Activated T-helper 17 cell treated with anti-CD3 and anti-CD28 coated beads, Interleukin-2, amount 50 U/mL, for 72 hours (primary cell): ENCODE measurements around the gene GALNT5. TPM values are rescaled to one million over a fixed set of nuclear protein-coding genes. Genes with fewer than 3 reads are reported as not detected.
A peak's percentile ranks its signal among the peaks of the same experiment; 100 is the strongest.

ENCODE experiments used
- ATAC-seq: fragments of 150-1000 bp; cut with Tn5 transposase; replicated peaks from 2 replicates; pipeline ENCODE4 v1.10.0; 2021; ENCODE audit warnings: mild to moderate bottlenecking, moderate library complexity
- H3K27ac Mint-ChIP-seq: one replicate; pipeline ENCODE4 v1.8.0; 2022; ENCODE audit warnings: mixed read lengths
- H3K27me3 Mint-ChIP-seq: one replicate; pipeline ENCODE4 v1.8.0; 2022; ENCODE audit warnings: mixed read lengths
- H3K36me3 Mint-ChIP-seq: one replicate; pipeline ENCODE4 v1.8.0; 2022; ENCODE audit warnings: low read depth, mild to moderate bottlenecking, mixed read lengths
- H3K4me1 Mint-ChIP-seq: one replicate; pipeline ENCODE4 v1.8.0; 2022; ENCODE audit warnings: mixed read lengths
- H3K4me3 Mint-ChIP-seq: one replicate; pipeline ENCODE4 v1.8.0; 2022; ENCODE audit warnings: mild to moderate bottlenecking, mixed read lengths
- H3K9me3 Mint-ChIP-seq: one replicate; pipeline ENCODE4 v1.8.0; 2022; ENCODE audit warnings: mixed read lengths
- total RNA-seq, 2 donors: library from RNA; stranded (reverse); gene quantifications; one replicate each; pipeline ENCODE4 v1.2.3, GENCODE V29; 2022

The GALNT5 gene
- total RNA-seq, 2 donors from 2014 or later, result 0.08 to 0.17 TPM

GRCh38 chr2:157236404-157236803 is 21.1 kb upstream of the GALNT5 start:
- no peaks in the 10 kb centered on the region for H3K36me3 Mint-ChIP-seq
- H3K4me3 Mint-ChIP-seq, result no peak overlapping the region
- ATAC-seq, result no peak
- no peaks in the 10 kb centered on the region for H3K9me3 Mint-ChIP-seq
- no peaks in the 10 kb centered on the region for H3K4me1 Mint-ChIP-seq
- H3K27me3 Mint-ChIP-seq, result peaks cover 7% of the 10 kb centered on the region
- no peak overlapping the region for H3K27ac Mint-ChIP-seq

- H3K4me3 Mint-ChIP-seq, result no peak overlapping the region
- H3K27me3 Mint-ChIP-seq, result peaks cover 3% of the 10 kb centered on the region
- no peaks in the 10 kb centered on the region for H3K36me3 Mint-ChIP-seq
- no peaks in the 10 kb centered on the region for H3K9me3 Mint-ChIP-seq
- ATAC-seq, result no peak
- no peak overlapping the region for H3K27ac Mint-ChIP-seq
- no peaks in the 10 kb centered on the region for H3K4me1 Mint-ChIP-seq
Observed at GRCh38 chr2:157238296-157238695, 19.2 kb upstream of the GALNT5 start.

DNA sequence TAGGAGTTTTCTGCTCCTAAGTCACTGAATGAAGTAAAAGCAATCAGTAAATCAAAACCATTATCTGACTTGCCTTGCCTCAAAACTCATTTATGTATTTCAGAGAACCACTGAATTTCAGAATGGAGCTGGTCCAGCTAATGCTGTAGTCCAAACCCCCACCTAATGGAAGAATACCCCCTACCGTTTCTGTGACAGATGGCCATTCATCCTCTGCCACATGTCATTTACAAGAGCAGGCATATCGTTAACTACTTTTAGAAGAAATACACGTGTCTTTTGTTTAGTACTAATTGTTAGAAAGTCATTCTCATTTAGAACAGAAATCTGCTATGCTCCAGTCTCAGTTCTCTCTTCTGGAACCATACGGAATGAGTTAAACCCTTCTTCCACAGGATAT is 12.8 kb upstream of the GALNT5 start:
- no peaks in the 10 kb centered on the region for H3K36me3 Mint-ChIP-seq
- H3K9me3 Mint-ChIP-seq, result no peaks in the 10 kb centered on the region
- no peak overlapping the region for H3K27ac Mint-ChIP-seq
- H3K4me1 Mint-ChIP-seq, result peaks cover 17% of the 10 kb centered on the region
- H3K4me3 Mint-ChIP-seq, result no peak overlapping the region
- H3K27me3 Mint-ChIP-seq, result no peaks in the 10 kb centered on the region
- ATAC-seq, result no peak

DNA sequence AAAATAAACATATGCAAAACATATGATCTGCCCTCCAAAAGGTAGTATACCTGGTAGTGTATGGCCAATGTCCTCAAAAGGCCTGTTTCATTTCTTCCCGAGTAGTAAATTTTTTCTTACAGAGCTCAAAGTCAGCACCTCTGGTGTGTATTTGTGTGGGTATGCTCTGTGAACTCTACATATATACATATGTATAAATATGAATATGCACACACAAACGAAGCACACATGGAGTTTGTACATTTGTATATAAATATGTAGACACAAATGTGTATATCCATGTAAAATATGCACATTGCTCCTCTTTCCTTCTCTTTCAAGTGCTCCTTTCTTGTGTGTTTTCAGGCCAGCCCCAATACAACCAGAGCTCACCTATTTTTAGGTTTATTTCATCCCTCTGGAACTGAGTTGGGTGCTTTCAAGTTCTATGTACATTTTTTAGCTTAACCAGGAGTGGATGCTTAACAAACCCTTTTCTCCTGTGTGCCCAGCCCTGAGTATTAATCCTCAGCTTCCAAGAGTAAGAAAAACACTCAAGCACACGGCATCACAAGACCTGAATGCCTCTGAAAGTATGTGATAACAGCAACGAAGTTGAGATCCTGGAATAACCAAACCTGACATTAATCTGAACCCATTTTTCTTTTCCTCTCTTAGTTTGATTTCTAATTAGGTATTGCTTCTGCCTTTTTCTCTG is 12.2 kb upstream of the GALNT5 start:
- no peak for ATAC-seq
- Mint-ChIP-seq H3K4me1 (peaks cover 17% of the 10 kb centered on the region), H3K27me3 (no peaks in the 10 kb centered on the region), H3K9me3 (no peaks in the 10 kb centered on the region), H3K4me3 (peak overlapping the region; percentile 70), H3K27ac (peak overlapping the region; percentile 94), H3K36me3 (no peaks in the 10 kb centered on the region)

- no peaks in the 10 kb centered on the region for H3K36me3 Mint-ChIP-seq
- peak; percentile 99 for ATAC-seq
- peak overlapping the region; percentile 94 for H3K27ac Mint-ChIP-seq
- peaks cover 17% of the 10 kb centered on the region for H3K4me1 Mint-ChIP-seq
- no peaks in the 10 kb centered on the region for H3K9me3 Mint-ChIP-seq
- peak overlapping the region; percentile 70 for H3K4me3 Mint-ChIP-seq
- no peaks in the 10 kb centered on the region for H3K27me3 Mint-ChIP-seq
Observed at GRCh38 chr2:157245846-157246764, 11.4 kb upstream of the GALNT5 start.

GRCh38 chr2:157246765-157247407 is 10.6 kb upstream of the GALNT5 start:
- Mint-ChIP-seq H3K27me3 (peaks cover 4% of the 10 kb centered on the region), H3K36me3 (no peaks in the 10 kb centered on the region), H3K4me3 (peak overlapping the region; percentile 70), H3K27ac (peak overlapping the region; percentile 94), H3K9me3 (no peaks in the 10 kb centered on the region), H3K4me1 (peaks cover 17% of the 10 kb centered on the region)
- ATAC-seq, result no peak

DNA sequence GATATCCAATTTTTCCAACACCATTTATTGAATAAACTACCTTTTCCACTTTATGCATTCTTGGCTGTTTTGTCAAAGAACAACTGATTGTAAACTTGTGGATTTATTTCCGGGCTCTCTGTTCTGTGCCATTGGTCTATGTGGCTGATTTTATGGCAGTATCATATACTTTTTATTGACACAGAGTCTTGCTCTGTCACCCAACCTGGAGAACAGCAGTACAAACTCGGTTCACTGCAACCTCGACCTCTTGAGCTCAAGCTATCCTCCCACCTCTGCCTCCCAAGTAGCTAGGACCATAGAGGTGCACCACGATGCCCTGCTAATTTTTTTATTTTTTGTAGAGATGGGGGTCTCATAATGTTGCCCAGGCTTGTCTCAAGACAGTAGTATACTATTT is 6.7 kb upstream of the GALNT5 start:
- ATAC-seq, result no peak
- H3K27ac Mint-ChIP-seq, result no peak overlapping the region
- H3K4me1 Mint-ChIP-seq, result peaks cover 17% of the 10 kb centered on the region
- no peaks in the 10 kb centered on the region for H3K36me3 Mint-ChIP-seq
- no peaks in the 10 kb centered on the region for H3K9me3 Mint-ChIP-seq
- H3K27me3 Mint-ChIP-seq, result peaks cover 4% of the 10 kb centered on the region
- H3K4me3 Mint-ChIP-seq, result no peak overlapping the region

- no peak for ATAC-seq
- Mint-ChIP-seq H3K9me3 (no peaks in the 10 kb centered on the region), H3K4me3 (no peak overlapping the region), H3K27me3 (peaks cover 4% of the 10 kb centered on the region), H3K36me3 (no peaks in the 10 kb centered on the region), H3K27ac (no peak overlapping the region), H3K4me1 (peaks cover 7% of the 10 kb centered on the region)
Observed at GRCh38 chr2:157251932-157252331, 5.6 kb upstream of the GALNT5 start.

GRCh38 chr2:157252529-157252928 is 5.0 kb upstream of the GALNT5 start:
- Mint-ChIP-seq H3K36me3 (no peaks in the 10 kb centered on the region), H3K4me1 (peaks cover 5% of the 10 kb centered on the region), H3K9me3 (no peaks in the 10 kb centered on the region), H3K4me3 (no peak overlapping the region), H3K27me3 (peaks cover 4% of the 10 kb centered on the region), H3K27ac (no peak overlapping the region)
- ATAC-seq, result no peak

- H3K4me1 Mint-ChIP-seq, result peaks cover 5% of the 10 kb centered on the region
- no peak overlapping the region for H3K4me3 Mint-ChIP-seq
- H3K27me3 Mint-ChIP-seq, result peaks cover 13% of the 10 kb centered on the region
- H3K36me3 Mint-ChIP-seq, result no peaks in the 10 kb centered on the region
- no peak for ATAC-seq
- H3K27ac Mint-ChIP-seq, result no peak overlapping the region
- no peaks in the 10 kb centered on the region for H3K9me3 Mint-ChIP-seq
Observed at GRCh38 chr2:157254041-157254440, 3.5 kb upstream of the GALNT5 start.

- H3K9me3 Mint-ChIP-seq, result no peaks in the 10 kb centered on the region
- H3K27ac Mint-ChIP-seq, result peak overlapping the region; percentile 86
- peaks cover 10% of the 10 kb centered on the region for H3K4me1 Mint-ChIP-seq
- ATAC-seq, result no peak
- peak overlapping the region; percentile 2 for H3K4me3 Mint-ChIP-seq
- H3K27me3 Mint-ChIP-seq, result peaks cover 13% of the 10 kb centered on the region
- no peaks in the 10 kb centered on the region for H3K36me3 Mint-ChIP-seq
Observed at GRCh38 chr2:157255746-157256145, 1.8 kb upstream of the GALNT5 start.

GRCh38 chr2:157256626-157257025 is 879 bp upstream of the GALNT5 start:
- Mint-ChIP-seq H3K4me1 (peaks cover 16% of the 10 kb centered on the region), H3K4me3 (peak overlapping the region; percentile 14), H3K27ac (peak overlapping the region; percentile 86), H3K9me3 (no peaks in the 10 kb centered on the region), H3K36me3 (no peaks in the 10 kb centered on the region), H3K27me3 (peaks cover 11% of the 10 kb centered on the region)
- ATAC-seq, result peak; percentile 82

DNA sequence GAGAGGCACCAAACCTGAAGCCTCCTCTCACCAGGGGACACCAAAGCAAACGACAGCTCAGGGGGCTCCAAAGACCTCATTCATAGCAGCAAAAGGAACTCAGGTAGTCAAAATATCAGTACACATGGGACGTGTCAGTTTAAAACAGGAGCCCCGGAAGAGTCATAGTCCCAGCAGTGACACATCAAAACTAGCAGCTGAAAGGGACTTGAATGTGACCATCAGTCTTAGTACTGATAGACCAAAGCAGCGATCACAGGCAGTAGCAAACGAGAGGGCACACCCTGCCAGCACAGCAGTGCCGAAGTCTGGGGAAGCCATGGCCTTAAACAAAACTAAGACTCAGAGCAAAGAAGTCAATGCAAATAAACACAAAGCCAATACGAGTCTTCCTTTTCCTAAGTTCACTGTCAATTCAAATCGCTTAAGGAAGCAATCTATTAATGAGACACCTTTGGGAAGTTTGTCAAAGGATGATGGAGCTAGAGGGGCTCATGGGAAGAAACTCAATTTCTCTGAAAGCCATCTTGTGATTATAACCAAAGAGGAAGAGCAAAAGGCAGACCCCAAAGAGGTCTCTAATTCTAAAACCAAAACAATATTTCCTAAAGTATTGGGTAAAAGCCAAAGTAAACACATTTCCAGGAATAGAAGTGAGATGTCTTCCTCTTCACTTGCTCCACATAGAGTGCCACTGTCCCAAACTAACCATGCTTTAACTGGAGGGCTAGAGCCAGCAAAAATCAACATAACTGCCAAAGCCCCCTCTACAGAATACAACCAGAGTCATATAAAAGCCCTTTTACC is 1.2 kb downstream of the GALNT5 start:
- ATAC-seq, result no peak
- peaks cover 9% of the 10 kb centered on the region for H3K27me3 Mint-ChIP-seq
- H3K36me3 Mint-ChIP-seq, result no peaks in the 10 kb centered on the region
- peaks cover 16% of the 10 kb centered on the region for H3K4me1 Mint-ChIP-seq
- peak overlapping the region; percentile 86 for H3K27ac Mint-ChIP-seq
- no peak overlapping the region for H3K4me3 Mint-ChIP-seq
- no peaks in the 10 kb centered on the region for H3K9me3 Mint-ChIP-seq

DNA sequence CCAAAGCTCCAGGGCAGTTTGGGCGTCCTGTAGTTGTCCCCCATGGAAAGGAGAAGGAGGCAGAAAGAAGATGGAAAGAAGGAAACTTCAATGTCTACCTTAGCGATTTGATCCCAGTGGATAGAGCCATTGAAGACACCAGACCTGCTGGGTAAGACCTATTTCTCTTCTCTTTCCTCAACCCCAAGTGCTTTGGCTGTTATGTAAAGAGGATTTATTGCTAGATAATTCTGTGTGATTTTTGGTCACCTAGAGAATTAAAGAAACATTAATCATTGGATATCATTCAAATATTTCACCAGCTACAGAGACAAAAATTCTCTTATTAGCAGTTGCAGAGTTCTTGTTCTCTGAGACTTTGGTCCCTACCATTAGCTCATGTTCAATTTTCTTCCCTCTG is 1.9 kb downstream of the GALNT5 start:
- ATAC-seq, result no peak
- Mint-ChIP-seq H3K4me1 (peaks cover 16% of the 10 kb centered on the region), H3K27ac (peak overlapping the region; percentile 86), H3K27me3 (peaks cover 9% of the 10 kb centered on the region), H3K9me3 (no peaks in the 10 kb centered on the region), H3K4me3 (no peak overlapping the region), H3K36me3 (no peaks in the 10 kb centered on the region)
